Adrenal gland (tissue), 5 donors: Measurements from ENCODE around the gene TMEM18.

Experiments
- CTCF ChIP-seq, 6 experiments: fragments of 450-650 bp in 4 of 6; fragments of 200-600 bp in 2 of 6; sonication (generic) in 1 of 6; IDR thresholded peaks; 1 replicate in 5 of 6; 2 replicates in 1 of 6; pipeline versions ENCODE4 v1.5.1 to v1.8.0; 2016 to 2021; ENCODE audit warnings: antibody characterized with exemption in 6 of 6, mild to moderate bottlenecking in 2 of 6, moderate library complexity in 1 of 6
- POLR2A ChIP-seq, 2 donors: fragments of 450-650 bp; IDR thresholded peaks; one replicate each; pipeline ENCODE4 v1.6.1; 2017; ENCODE audit warnings: antibody characterized with exemption in 2 of 2, mild to moderate bottlenecking in 2 of 2, moderate library complexity in 1 of 2
- donor health status: DM: no; HTN: no; CAD: no.

- TF ChIP-seq CTCF (IDR thresholded peaks at IDR 0.05) = no peak
- TF ChIP-seq POLR2A (IDR thresholded peaks at IDR 0.05) = no peak
Observed at GRCh38 chr2:692767-693166, 15.6 kb upstream of the TMEM18 start.
